ENCODE results near the gene LRRC15.

DNA sequence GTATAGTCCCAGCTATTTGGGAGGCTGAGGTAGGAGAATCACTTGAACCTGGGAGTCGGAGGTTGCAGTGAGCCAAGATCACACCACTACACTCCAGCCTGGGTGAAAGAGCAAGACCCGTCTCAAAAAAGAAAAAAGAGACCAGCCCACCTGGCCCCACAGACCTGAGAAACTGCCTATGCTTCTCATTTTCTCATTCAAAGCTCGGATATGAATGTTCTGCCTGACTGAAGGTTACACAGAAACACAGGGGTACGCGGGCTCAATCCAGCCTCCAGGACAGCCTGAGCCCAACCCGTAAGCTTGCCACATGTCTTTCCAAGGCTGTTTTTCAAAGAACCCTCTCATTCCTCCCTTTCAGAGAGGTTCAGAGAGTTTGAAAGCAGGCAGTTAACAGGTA lies 9.7 kb upstream of the LRRC15 start:
- TF ChIP-seq CTCF (conservative IDR thresholded peaks at IDR 0.05; ENCODE audit: low read depth in 2 of 2) (no peak), POLR2AphosphoS5 (IDR thresholded peaks at IDR 0.05; ENCODE audit: low read depth) (no peak), EZH2phosphoT487 (IDR thresholded peaks at IDR 0.05; ENCODE audit: unreplicated experiment) (no peak), EZH2 (IDR thresholded peaks at IDR 0.05; ENCODE audit: low read depth, unreplicated experiment) (no peak), JUNB (IDR thresholded peaks at IDR 0.05; ENCODE audit: unreplicated experiment) (no peak), CREB1 (CRISPR knock-in tag; IDR thresholded peaks at IDR 0.05; ENCODE audit: low read depth) (no peak), NANOG (IDR thresholded peaks at IDR 0.05; ENCODE audit: borderline replicate concordance) (no peak), STAT1 (IDR thresholded peaks at IDR 0.05; ENCODE audit: unreplicated experiment) (no peak)
- TF ChIP-seq, protein P1, sequence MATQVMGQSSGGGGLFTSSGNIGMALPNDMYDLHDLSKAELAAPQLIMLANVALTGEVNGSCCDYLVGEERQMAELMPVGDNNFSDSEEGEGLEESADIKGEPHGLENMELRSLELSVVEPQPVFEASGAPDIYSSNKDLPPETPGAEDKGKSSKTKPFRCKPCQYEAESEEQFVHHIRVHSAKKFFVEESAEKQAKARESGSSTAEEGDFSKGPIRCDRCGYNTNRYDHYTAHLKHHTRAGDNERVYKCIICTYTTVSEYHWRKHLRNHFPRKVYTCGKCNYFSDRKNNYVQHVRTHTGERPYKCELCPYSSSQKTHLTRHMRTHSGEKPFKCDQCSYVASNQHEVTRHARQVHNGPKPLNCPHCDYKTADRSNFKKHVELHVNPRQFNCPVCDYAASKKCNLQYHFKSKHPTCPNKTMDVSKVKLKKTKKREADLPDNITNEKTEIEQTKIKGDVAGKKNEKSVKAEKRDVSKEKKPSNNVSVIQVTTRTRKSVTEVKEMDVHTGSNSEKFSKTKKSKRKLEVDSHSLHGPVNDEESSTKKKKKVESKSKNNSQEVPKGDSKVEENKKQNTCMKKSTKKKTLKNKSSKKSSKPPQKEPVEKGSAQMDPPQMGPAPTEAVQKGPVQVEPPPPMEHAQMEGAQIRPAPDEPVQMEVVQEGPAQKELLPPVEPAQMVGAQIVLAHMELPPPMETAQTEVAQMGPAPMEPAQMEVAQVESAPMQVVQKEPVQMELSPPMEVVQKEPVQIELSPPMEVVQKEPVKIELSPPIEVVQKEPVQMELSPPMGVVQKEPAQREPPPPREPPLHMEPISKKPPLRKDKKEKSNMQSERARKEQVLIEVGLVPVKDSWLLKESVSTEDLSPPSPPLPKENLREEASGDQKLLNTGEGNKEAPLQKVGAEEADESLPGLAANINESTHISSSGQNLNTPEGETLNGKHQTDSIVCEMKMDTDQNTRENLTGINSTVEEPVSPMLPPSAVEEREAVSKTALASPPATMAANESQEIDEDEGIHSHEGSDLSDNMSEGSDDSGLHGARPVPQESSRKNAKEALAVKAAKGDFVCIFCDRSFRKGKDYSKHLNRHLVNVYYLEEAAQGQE (IDR thresholded peaks at IDR 0.05; ENCODE audit: unreplicated experiment) = no peak
- TF ChIP-seq, protein P2, sequence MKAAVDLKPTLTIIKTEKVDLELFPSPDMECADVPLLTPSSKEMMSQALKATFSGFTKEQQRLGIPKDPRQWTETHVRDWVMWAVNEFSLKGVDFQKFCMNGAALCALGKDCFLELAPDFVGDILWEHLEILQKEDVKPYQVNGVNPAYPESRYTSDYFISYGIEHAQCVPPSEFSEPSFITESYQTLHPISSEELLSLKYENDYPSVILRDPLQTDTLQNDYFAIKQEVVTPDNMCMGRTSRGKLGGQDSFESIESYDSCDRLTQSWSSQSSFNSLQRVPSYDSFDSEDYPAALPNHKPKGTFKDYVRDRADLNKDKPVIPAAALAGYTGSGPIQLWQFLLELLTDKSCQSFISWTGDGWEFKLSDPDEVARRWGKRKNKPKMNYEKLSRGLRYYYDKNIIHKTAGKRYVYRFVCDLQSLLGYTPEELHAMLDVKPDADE (IDR thresholded peaks at IDR 0.05) = no peak
